Trophoblast cell (in vitro differentiated cells and primary cell): ENCODE results near the gene KLF6.
A peak's percentile ranks its signal among the peaks of the same experiment; 100 is the strongest.

Source experiments
- DNase-seq, 2 donors: peaks; one replicate each; pipeline ENCODE4 v3.0.0-alpha.2; 2016
- H2AFZ ChIP-seq: 2 replicates; pipeline ENCODE4 v1.6.1; 2013; ENCODE audit warnings: low read length, moderate library complexity, mild to moderate bottlenecking; ENCODE audit not compliant: insufficient read depth, poor library complexity
- H2AK5ac ChIP-seq: 2 replicates; pipeline ENCODE4 v1.6.1; 2013; ENCODE audit warnings: mild to moderate bottlenecking, low read length
- H2BK120ac ChIP-seq: 2 replicates; pipeline ENCODE4 v1.6.1; 2013; ENCODE audit warnings: low read length, mild to moderate bottlenecking, moderate library complexity; ENCODE audit not compliant: insufficient read depth, poor library complexity
- H2BK12ac ChIP-seq: 2 replicates; pipeline ENCODE4 v1.6.1; 2013; ENCODE audit warnings: mild to moderate bottlenecking, low read length, moderate library complexity
- H2BK5ac ChIP-seq: 2 replicates; pipeline ENCODE4 v1.6.1; 2013; ENCODE audit warnings: low read length, low read depth, moderate library complexity, mild to moderate bottlenecking; ENCODE audit not compliant: poor library complexity
- H3K14ac ChIP-seq: 2 replicates; pipeline ENCODE4 v1.6.1; 2013; ENCODE audit warnings: mild to moderate bottlenecking, low read length
- H3K18ac ChIP-seq: 2 replicates; pipeline ENCODE4 v1.6.1; 2013; ENCODE audit warnings: mild to moderate bottlenecking, low read length
- H3K23ac ChIP-seq: 2 replicates; pipeline ENCODE4 v1.6.1; 2013; ENCODE audit warnings: low read length
- H3K27ac ChIP-seq: 2 replicates; pipeline ENCODE4 v1.5.1; 2013; ENCODE audit warnings: low read depth, mild to moderate bottlenecking, inconsistent platforms, low read length, moderate library complexity
- H3K27me3 ChIP-seq: 2 replicates; pipeline ENCODE4 v1.6.1; 2013; ENCODE audit warnings: inconsistent platforms, mild to moderate bottlenecking, low read length, moderate library complexity; ENCODE audit not compliant: insufficient read depth
- H3K36me3 ChIP-seq, 2 experiments: 1 replicate in 1 of 2; 2 replicates in 1 of 2; pipeline ENCODE4 v1.6.1; 2013; ENCODE audit warnings: low read length in 2 of 2, mild to moderate bottlenecking in 2 of 2, moderate library complexity in 1 of 2; ENCODE audit not compliant: insufficient read depth in 2 of 2, control insufficient read depth in 1 of 2
- H3K4ac ChIP-seq: 2 replicates; pipeline ENCODE4 v1.6.1; 2013; ENCODE audit warnings: low read depth, mild to moderate bottlenecking, low read length, moderate library complexity
- H3K4me1 ChIP-seq, 2 experiments: 1 replicate in 1 of 2; 2 replicates in 1 of 2; pipeline ENCODE4 v1.6.1; 2013; ENCODE audit warnings: low read length in 2 of 2, mild to moderate bottlenecking in 2 of 2, moderate library complexity in 1 of 2; ENCODE audit not compliant: insufficient read depth in 2 of 2, control insufficient read depth in 1 of 2
- H3K4me2 ChIP-seq: 2 replicates; pipeline ENCODE4 v1.6.1; 2013; ENCODE audit warnings: inconsistent platforms, mild to moderate bottlenecking, low read length, moderate library complexity
- H3K4me3 ChIP-seq: 2 replicates; pipeline ENCODE4 v1.5.1; 2013; ENCODE audit warnings: mild to moderate bottlenecking, low read depth, low read length, inconsistent platforms
- H3K79me1 ChIP-seq: one replicate; pipeline ENCODE4 v1.6.1; 2013; ENCODE audit warnings: low read length
- H3K79me2 ChIP-seq: 2 replicates; pipeline ENCODE4 v1.6.1; 2013; ENCODE audit warnings: low read length, mild to moderate bottlenecking; ENCODE audit not compliant: control insufficient read depth, insufficient read depth, poor library complexity
- H3K9ac ChIP-seq: 2 replicates; pipeline ENCODE4 v1.6.1; 2013; ENCODE audit warnings: mild to moderate bottlenecking, low read length
- H3K9me3 ChIP-seq: 2 replicates; pipeline ENCODE4 v1.6.1; 2013; ENCODE audit warnings: low read depth, mild to moderate bottlenecking, control low read depth, inconsistent platforms, low read length; ENCODE audit not compliant: insufficient read depth
- H4K12ac ChIP-seq: 2 replicates; pipeline ENCODE4 v1.6.1; 2013; ENCODE audit warnings: low read depth, mild to moderate bottlenecking, low read length, moderate library complexity
- H4K8ac ChIP-seq: 2 replicates; pipeline ENCODE4 v1.6.1; 2013; ENCODE audit warnings: low read depth, mild to moderate bottlenecking, low read length, moderate library complexity
- H4K91ac ChIP-seq: one replicate; pipeline ENCODE4 v1.6.1; 2013; ENCODE audit warnings: low read depth, mild to moderate bottlenecking, low read length, moderate library complexity
- WGBS: extraction: QIAGEN DNeasy Blood & Tissue Kit; methylation state at CpG from one replicate; pipeline ENCODE4 v1.1.7; 2013; ENCODE audit warnings: missing lambda C conversion rate; ENCODE audit not compliant: insufficient read length, insufficient coverage; ENCODE audit errors: extremely low coverage; 5-methylcytosine and 5-hydroxymethylcytosine counted together

Gene KLF6

GRCh38 chr10:3764626-3765112 lies 20.3 kb downstream of the KLF6 start:
- no peak overlapping the region for H3K27ac ChIP-seq
- no peak overlapping the region for H3K4me3 ChIP-seq
- no peak overlapping the region for H2AK5ac ChIP-seq
- no peak overlapping the region for H4K12ac ChIP-seq
- H4K91ac ChIP-seq = peak overlapping the region; percentile 2
- WGBS = no CpG with 5 or more reads among the region's 5 CpGs
- H2BK120ac ChIP-seq = no peak overlapping the region
- no peak overlapping the region for H2AFZ ChIP-seq
- H3K4me1 ChIP-seq = peaks cover 18 to 24% of the 10 kb centered on the region in 2 experiments
- H3K79me1 ChIP-seq = peaks cover 17% of the 10 kb centered on the region
- no peak for DNase-seq
- H2BK12ac ChIP-seq = peak overlapping the region; percentile 8
- H3K4me2 ChIP-seq = no peak overlapping the region
- no peaks in the 10 kb centered on the region for H3K27me3 ChIP-seq
- no peaks in the 10 kb centered on the region for H3K9me3 ChIP-seq
- no peak overlapping the region for H3K23ac ChIP-seq
- H3K4ac ChIP-seq = no peak overlapping the region
- no peak overlapping the region for H3K18ac ChIP-seq
- H3K9ac ChIP-seq = no peak overlapping the region
- no peak overlapping the region for H3K14ac ChIP-seq
- H3K36me3 ChIP-seq = no peaks in the 10 kb centered on the region
- H2BK5ac ChIP-seq = no peak overlapping the region
- H3K79me2 ChIP-seq = no peaks in the 10 kb centered on the region
- H4K8ac ChIP-seq = no peak overlapping the region

GRCh38 chr10:3763852-3764625 lies 21.0 kb downstream of the KLF6 start:
- WGBS = no CpG with 5 or more reads among the region's 8 CpGs
- Histone ChIP-seq H2BK5ac (no peak overlapping the region), H3K9me3 (no peaks in the 10 kb centered on the region), H3K27me3 (no peaks in the 10 kb centered on the region), H3K4me2 (no peak overlapping the region), H3K27ac (no peak overlapping the region), H3K9ac (no peak overlapping the region), H3K36me3 (no peaks in the 10 kb centered on the region), H3K14ac (no peak overlapping the region), H3K18ac (no peak overlapping the region), H3K4me1 (peaks cover 18 to 24% of the 10 kb centered on the region in 2 experiments), H4K12ac (no peak overlapping the region), H4K8ac (no peak overlapping the region), H2AFZ (no peak overlapping the region), H2BK12ac (no peak overlapping the region), H3K23ac (no peak overlapping the region), H3K4me3 (no peak overlapping the region), H4K91ac (peak overlapping the region; percentile 2), H3K4ac (no peak overlapping the region), H2BK120ac (no peak overlapping the region), H3K79me2 (no peaks in the 10 kb centered on the region), H2AK5ac (no peak overlapping the region), H3K79me1 (peaks cover 17% of the 10 kb centered on the region)
- peak; percentile 85 to 91 for DNase-seq

GRCh38 chr10:3763035-3763456 lies 22.0 kb downstream of the KLF6 start:
- no peak overlapping the region for H4K8ac ChIP-seq
- no peaks in the 10 kb centered on the region for H3K27me3 ChIP-seq
- H3K27ac ChIP-seq = no peak overlapping the region
- H3K4me3 ChIP-seq = no peak overlapping the region
- H3K23ac ChIP-seq = no peak overlapping the region
- no peak overlapping the region for H4K12ac ChIP-seq
- H3K4ac ChIP-seq = peak overlapping the region; percentile 25
- peak overlapping the region; percentile 71 for H4K91ac ChIP-seq
- WGBS = no CpG with 5 or more reads among the region's 20 CpGs
- no peaks in the 10 kb centered on the region for H3K9me3 ChIP-seq
- H3K18ac ChIP-seq = peak overlapping the region; percentile 38
- no peaks in the 10 kb centered on the region for H3K36me3 ChIP-seq
- peak overlapping the region; percentile 57 for H2AK5ac ChIP-seq
- H2BK12ac ChIP-seq = peak overlapping the region; percentile 97
- H3K79me1 ChIP-seq = peaks cover 20% of the 10 kb centered on the region
- no peak overlapping the region for H3K9ac ChIP-seq
- DNase-seq = peak in 1 of 2 donors; percentile 57
- H2BK5ac ChIP-seq = no peak overlapping the region
- no peak overlapping the region for H2AFZ ChIP-seq
- H3K4me2 ChIP-seq = no peak overlapping the region
- no peaks in the 10 kb centered on the region for H3K79me2 ChIP-seq
- peak overlapping the region; percentile 44 for H2BK120ac ChIP-seq
- peaks cover 18 to 27% of the 10 kb centered on the region in 2 experiments for H3K4me1 ChIP-seq
- H3K14ac ChIP-seq = peak overlapping the region; percentile 62

GRCh38 chr10:3762309-3762708 lies 22.7 kb downstream of the KLF6 start:
- no peaks in the 10 kb centered on the region for H3K9me3 ChIP-seq
- no peak overlapping the region for H3K9ac ChIP-seq
- H2AK5ac ChIP-seq = no peak overlapping the region
- H3K23ac ChIP-seq = no peak overlapping the region
- H2BK120ac ChIP-seq = no peak overlapping the region
- H3K27ac ChIP-seq = no peak overlapping the region
- DNase-seq = no peak
- H4K12ac ChIP-seq = no peak overlapping the region
- no peak overlapping the region for H2BK12ac ChIP-seq
- no peak overlapping the region for H2AFZ ChIP-seq
- H4K91ac ChIP-seq = no peak overlapping the region
- peaks cover 21 to 32% of the 10 kb centered on the region in 2 experiments for H3K4me1 ChIP-seq
- no peaks in the 10 kb centered on the region for H3K36me3 ChIP-seq
- no peak overlapping the region for H3K4me3 ChIP-seq
- H3K79me2 ChIP-seq = no peaks in the 10 kb centered on the region
- H2BK5ac ChIP-seq = peak overlapping the region; percentile 53
- WGBS = no CpG with 5 or more reads among the region's 1 CpG
- H3K4me2 ChIP-seq = no peak overlapping the region
- H3K79me1 ChIP-seq = peaks cover 22% of the 10 kb centered on the region
- no peak overlapping the region for H3K4ac ChIP-seq
- no peak overlapping the region for H4K8ac ChIP-seq
- no peak overlapping the region for H3K14ac ChIP-seq
- H3K18ac ChIP-seq = no peak overlapping the region
- H3K27me3 ChIP-seq = no peaks in the 10 kb centered on the region
